ENCODE data around the gene STAT3. TPM values are rescaled to one million over a fixed set of nuclear protein-coding genes. Genes with fewer than 3 reads are reported as not detected.

The STAT3 gene
- 79.0 and 145 TPM in 2 replicates for total RNA-seq

DNA sequence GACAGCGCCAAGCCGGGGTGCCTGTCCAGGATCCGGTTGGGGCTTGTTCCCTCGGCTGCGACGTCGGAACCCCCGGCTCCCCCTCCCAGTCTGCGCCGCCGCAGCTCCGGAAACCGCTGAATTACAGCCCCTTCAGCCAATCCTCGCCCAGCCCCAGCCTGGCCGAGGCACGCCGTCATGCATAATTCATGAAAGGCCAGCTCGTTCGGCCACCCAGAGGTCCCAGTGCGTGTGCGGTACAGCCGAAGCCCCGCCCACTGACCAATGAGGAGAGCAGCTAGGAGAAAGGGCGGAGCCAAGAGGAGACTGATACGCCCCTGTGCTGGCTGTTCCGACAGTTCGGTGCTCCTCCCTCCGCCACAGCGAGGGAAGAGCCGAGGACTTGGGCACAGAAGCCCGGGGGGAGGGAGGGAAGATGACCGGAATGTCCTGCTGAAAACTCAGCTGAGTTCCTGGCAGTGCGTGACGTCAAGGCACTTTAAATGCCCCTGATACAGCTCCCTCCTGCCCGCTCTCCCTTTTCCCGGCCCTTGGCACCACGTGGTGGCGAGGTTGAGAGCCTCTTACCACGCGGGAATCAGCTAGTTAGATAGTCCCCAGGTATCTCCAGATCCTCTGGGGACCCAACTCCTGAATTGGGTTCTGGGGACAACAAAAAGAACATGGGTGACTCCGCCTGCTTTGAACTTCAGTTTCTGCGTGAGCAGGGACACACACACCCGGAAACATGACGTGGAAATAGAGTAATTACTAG lies at the start of gene STAT3:
Gene STAT3, minus strand, starts transcription at position 62 of the 754 bp plus-strand sequence. CDS start 39,926 bp downstream, outside the sequence.

DNA sequence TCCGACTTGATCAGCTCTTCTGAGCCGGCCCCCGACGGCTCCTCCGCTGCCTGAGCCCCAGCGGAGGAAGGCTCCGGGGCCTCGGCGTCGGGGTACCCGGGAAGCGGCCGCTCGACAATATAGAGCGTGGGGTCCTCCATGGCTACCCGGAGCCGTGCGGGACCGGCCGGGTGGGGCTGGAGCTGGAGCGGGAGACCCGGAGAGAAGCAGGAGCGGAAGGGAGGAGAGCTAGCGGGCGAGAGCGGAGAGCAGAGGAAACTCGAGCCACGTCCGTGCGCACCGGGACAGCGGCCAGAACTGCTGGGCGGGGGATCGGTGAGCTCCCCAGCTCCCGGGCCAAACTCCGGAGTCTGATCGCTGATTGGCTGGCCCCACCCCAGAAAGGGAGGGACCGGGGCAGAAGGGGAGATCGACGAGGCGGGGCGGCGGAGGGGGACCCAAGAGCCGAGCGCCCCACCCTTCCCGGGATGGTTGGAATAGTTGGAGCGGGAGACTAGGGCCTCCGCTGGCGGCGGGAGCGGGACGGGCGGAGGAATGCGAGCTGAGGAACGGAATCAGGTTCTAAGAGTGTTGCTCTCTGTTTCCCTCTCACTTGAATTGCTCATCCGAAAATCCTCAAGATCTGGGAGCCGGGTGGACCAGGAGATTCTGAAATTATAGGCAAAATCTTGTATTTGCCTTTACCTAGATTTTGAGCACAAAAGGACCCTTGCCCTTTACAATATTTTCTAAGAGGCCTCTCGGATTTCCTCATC lies 34.9 kb upstream of the STAT3 start, which contains the start of gene CAVIN1:
Gene CAVIN1, minus strand, starts transcription at position 299 of the 755 bp plus-strand sequence. Its CDS starts 159 bp downstream, at position 140.

DNA sequence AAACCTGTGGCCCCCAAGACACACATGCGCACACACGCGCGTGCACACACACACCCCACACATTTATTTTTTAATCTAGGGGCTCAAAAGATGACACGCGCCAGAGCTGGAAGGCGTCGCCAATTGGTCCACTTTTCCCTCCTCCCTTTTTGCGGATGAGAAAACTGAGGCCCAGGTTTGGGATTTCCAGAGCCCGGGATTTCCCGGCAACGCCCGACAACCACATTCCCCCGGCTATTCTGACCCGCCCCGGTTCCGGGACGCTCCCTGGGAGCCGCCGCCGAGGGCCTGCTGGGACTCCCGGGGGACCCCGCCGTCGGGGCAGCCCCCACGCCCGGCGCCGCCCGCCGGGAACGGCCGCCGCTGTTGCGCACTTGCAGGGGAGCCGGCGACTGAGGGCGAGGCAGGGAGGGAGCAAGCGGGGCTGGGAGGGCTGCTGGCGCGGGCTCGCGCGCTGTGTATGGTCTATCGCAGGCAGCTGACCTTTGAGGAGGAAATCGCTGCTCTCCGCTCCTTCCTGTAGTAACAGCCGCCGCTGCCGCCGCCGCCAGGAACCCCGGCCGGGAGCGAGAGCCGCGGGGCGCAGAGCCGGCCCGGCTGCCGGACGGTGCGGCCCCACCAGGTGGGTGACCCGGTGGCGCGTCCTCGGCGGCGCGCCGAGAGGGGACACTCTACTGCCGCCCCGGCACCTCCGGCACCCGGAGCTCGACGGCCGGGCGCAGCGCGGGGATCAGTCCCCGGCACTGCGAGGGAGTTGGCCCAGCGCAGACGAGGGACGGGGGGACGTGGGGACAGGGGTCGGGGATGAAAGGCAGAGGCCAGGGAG lies 100.1 kb downstream of the STAT3 start, which contains the start of gene STAT5A:
Gene STAT5A, plus strand, starts transcription at position 522 of the 826 bp plus-strand sequence. CDS start 914 bp downstream, outside the sequence.

DNA sequence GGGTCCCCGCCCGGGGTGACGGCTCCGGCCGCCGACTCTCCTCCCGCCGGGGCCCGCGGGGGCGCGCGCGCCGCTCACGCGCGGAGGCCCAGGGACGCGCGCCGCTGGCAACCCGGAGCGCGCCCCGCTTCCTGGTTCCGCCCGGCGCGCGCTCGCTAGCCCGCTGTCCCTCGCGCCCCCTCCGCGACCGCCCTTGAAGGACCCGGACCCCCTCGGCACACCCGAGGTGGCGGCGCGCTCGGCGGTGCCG lies 112.0 kb downstream of the STAT3 start, which contains the start of gene STAT5B:
Gene STAT5B, minus strand, starts transcription at position 33 of the 250 bp plus-strand sequence. CDS start 44,264 bp downstream, outside the sequence.

Other genes with a start within 250 kb of the STAT3 start
- 81.1 and 94.0 TPM in 2 replicates for gene RAB5C, start 233.5 kb downstream of the STAT3 start, total RNA-seq
- gene KCNH4, start 207.3 kb downstream of the STAT3 start, total RNA-seq = under 0.01 and 0.19 TPM in 2 replicates
- not detected in 2 replicates for gene HCRT, start 203.0 kb downstream of the STAT3 start, total RNA-seq
- 11.7 and 23.6 TPM in 2 replicates for gene GHDC, start 193.9 kb downstream of the STAT3 start, total RNA-seq
- 23.0 and 33.6 TPM in 2 replicates for gene STAT5B, start 112.1 kb downstream of the STAT3 start, total RNA-seq
- gene STAT5A, start 99.9 kb downstream of the STAT3 start, total RNA-seq = 28.2 and 36.4 TPM in 2 replicates
- 719 and 771 TPM in 2 replicates for gene CAVIN1, start 34.8 kb upstream of the STAT3 start, total RNA-seq
- gene ATP6V0A1, start 70.4 kb upstream of the STAT3 start, total RNA-seq = 26.4 and 60.2 TPM in 2 replicates
- 21.4 and 26.7 TPM in 2 replicates for gene NAGLU, start 147.8 kb upstream of the STAT3 start, total RNA-seq
- 0.49 and 1.1 TPM in 2 replicates for gene HSD17B1, start 164.5 kb upstream of the STAT3 start, total RNA-seq
- 13.1 and 23.2 TPM in 2 replicates for gene COASY, start 173.7 kb upstream of the STAT3 start, total RNA-seq
- 27.0 and 33.6 TPM in 2 replicates for gene MLX, start 178.7 kb upstream of the STAT3 start, total RNA-seq
- gene PSMC3IP, start 189.3 kb upstream of the STAT3 start, total RNA-seq = 3.6 and 5.6 TPM in 2 replicates
- gene RETREG3, start 220.9 kb upstream of the STAT3 start, total RNA-seq = 40.3 and 50.0 TPM in 2 replicates
- gene TUBG1, start 221.2 kb upstream of the STAT3 start, total RNA-seq = 18.9 and 62.2 TPM in 2 replicates

Data from bladder microvascular endothelial cell (primary cell).